Measurements from ENCODE around the gene EGFR.

EGFR gene

DNA sequence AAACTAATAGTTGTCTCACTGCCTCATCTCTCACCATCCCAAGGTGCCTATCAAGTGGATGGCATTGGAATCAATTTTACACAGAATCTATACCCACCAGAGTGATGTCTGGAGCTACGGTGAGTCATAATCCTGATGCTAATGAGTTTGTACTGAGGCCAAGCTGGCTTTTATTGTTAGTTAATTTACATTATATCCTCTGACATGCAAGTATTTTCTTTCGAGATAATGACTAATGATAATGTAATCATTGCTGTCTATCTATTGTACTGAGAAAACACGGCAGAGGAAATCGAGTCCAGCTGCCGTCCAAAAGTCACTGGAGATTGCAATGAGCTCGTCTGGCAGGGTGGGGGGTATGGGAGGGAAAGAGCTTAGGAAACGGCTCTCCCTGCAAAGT is 173.9 kb downstream of the EGFR start:
- Histone ChIP-seq H3K4me2 (ENCODE audit: low read length) (no peak overlapping the region), H3K27me3 (ENCODE audit: control insufficient read depth, low read length) (no peaks in the 10 kb centered on the region), H3K79me2 (ENCODE audit: control insufficient read depth, low read length) (no peaks in the 10 kb centered on the region), H3K4me1 (ENCODE audit: control insufficient read depth, low read length) (no peaks in the 10 kb centered on the region), H3F3A (ENCODE audit: control insufficient read depth, insufficient read depth) (no peaks in the 10 kb centered on the region), H3K27ac (ENCODE audit: low read depth, low read length) (no peak overlapping the region), H3K9me3 (ENCODE audit: control insufficient read depth, insufficient read depth, low read length) (no peaks in the 10 kb centered on the region), H4K20me1 (ENCODE audit: control insufficient read depth, insufficient read depth, low read depth, low read length) (no peaks in the 10 kb centered on the region), H3K4me3 (ENCODE audit: low read length) (no peak overlapping the region), H3K9me2 (replicated peaks; ENCODE audit: control insufficient read depth, low read length) (no peaks in the 10 kb centered on the region), H3K36me3 (ENCODE audit: control insufficient read depth, low read length) (no peaks in the 10 kb centered on the region)
- TF ChIP-seq EZH2phosphoT487 (IDR thresholded peaks at IDR 0.05; ENCODE audit: borderline replicate concordance, low read length), result no peak
- TF ChIP-seq, protein P1, sequence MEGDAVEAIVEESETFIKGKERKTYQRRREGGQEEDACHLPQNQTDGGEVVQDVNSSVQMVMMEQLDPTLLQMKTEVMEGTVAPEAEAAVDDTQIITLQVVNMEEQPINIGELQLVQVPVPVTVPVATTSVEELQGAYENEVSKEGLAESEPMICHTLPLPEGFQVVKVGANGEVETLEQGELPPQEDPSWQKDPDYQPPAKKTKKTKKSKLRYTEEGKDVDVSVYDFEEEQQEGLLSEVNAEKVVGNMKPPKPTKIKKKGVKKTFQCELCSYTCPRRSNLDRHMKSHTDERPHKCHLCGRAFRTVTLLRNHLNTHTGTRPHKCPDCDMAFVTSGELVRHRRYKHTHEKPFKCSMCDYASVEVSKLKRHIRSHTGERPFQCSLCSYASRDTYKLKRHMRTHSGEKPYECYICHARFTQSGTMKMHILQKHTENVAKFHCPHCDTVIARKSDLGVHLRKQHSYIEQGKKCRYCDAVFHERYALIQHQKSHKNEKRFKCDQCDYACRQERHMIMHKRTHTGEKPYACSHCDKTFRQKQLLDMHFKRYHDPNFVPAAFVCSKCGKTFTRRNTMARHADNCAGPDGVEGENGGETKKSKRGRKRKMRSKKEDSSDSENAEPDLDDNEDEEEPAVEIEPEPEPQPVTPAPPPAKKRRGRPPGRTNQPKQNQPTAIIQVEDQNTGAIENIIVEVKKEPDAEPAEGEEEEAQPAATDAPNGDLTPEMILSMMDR (IDR thresholded peaks at IDR 0.05; ENCODE audit: low read depth, low read length, poor library complexity, severe bottlenecking), result no peak

DNA sequence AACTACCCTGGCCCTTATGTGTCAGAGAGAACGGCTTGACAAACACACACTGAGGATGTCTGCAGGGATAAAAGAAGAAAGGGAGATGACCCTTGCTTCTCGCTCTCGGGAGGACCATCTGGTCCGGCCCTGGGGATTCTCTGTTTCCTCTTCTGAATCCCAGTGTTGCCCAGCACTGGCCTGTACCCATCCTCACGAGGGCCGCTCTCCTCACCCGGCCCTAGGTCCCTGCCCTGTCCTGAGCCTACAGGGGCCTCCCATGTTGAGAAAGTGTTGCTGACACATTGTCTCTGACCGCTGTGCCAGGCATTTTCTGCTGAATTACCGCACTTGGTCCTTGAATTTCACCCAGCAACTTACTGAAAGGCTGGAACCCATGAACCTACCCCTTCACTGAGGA is 174.4 kb downstream of the EGFR start:
- Histone ChIP-seq H3K79me2 (ENCODE audit: control insufficient read depth, low read length) (no peaks in the 10 kb centered on the region), H3F3A (ENCODE audit: control insufficient read depth, insufficient read depth) (no peaks in the 10 kb centered on the region), H3K9me2 (replicated peaks; ENCODE audit: control insufficient read depth, low read length) (no peaks in the 10 kb centered on the region), H4K20me1 (ENCODE audit: control insufficient read depth, insufficient read depth, low read depth, low read length) (no peaks in the 10 kb centered on the region), H3K36me3 (ENCODE audit: control insufficient read depth, low read length) (no peaks in the 10 kb centered on the region), H3K4me2 (ENCODE audit: low read length) (no peak overlapping the region), H3K27ac (ENCODE audit: low read depth, low read length) (no peak overlapping the region), H3K4me1 (ENCODE audit: control insufficient read depth, low read length) (no peaks in the 10 kb centered on the region), H3K9me3 (ENCODE audit: control insufficient read depth, insufficient read depth, low read length) (no peaks in the 10 kb centered on the region), H3K4me3 (ENCODE audit: low read length) (no peak overlapping the region), H3K27me3 (ENCODE audit: control insufficient read depth, low read length) (no peaks in the 10 kb centered on the region)
- TF ChIP-seq, protein P1 (IDR thresholded peaks at IDR 0.05; ENCODE audit: low read depth, low read length, poor library complexity, severe bottlenecking), result no peak
- TF ChIP-seq EZH2phosphoT487 (IDR thresholded peaks at IDR 0.05; ENCODE audit: borderline replicate concordance, low read length), result no peak

DNA sequence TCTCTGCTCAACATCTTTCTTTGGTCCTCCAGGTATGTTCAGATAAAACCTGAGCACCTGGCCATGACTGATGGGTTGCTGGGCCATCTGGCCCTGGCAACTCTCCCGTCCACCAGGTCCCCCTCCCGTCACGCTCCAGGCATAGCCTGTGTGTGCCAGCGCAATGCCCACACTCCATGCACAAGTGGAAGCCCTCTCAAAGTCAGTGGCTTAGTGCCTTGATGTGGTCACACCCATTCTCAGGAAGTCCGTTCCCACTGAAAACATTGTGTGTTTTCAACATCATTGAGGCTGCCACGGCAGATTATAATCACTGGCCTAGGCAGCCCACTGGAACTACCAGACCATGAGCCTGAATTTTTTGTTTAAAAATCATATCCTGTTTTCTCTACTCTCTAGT is 175.7 kb downstream of the EGFR start:
- Histone ChIP-seq H3K4me3 (ENCODE audit: low read length) (no peak overlapping the region), H3F3A (ENCODE audit: control insufficient read depth, insufficient read depth) (no peaks in the 10 kb centered on the region), H3K27ac (ENCODE audit: low read depth, low read length) (no peak overlapping the region), H3K36me3 (ENCODE audit: control insufficient read depth, low read length) (no peaks in the 10 kb centered on the region), H3K4me1 (ENCODE audit: control insufficient read depth, low read length) (no peaks in the 10 kb centered on the region), H3K27me3 (ENCODE audit: control insufficient read depth, low read length) (no peaks in the 10 kb centered on the region), H3K79me2 (ENCODE audit: control insufficient read depth, low read length) (no peaks in the 10 kb centered on the region), H3K4me2 (ENCODE audit: low read length) (no peak overlapping the region), H4K20me1 (ENCODE audit: control insufficient read depth, insufficient read depth, low read depth, low read length) (no peaks in the 10 kb centered on the region), H3K9me3 (ENCODE audit: control insufficient read depth, insufficient read depth, low read length) (no peaks in the 10 kb centered on the region), H3K9me2 (replicated peaks; ENCODE audit: control insufficient read depth, low read length) (no peaks in the 10 kb centered on the region)
- TF ChIP-seq, protein P1 (IDR thresholded peaks at IDR 0.05; ENCODE audit: low read depth, low read length, poor library complexity, severe bottlenecking), result no peak
- no peak for TF ChIP-seq EZH2phosphoT487 (IDR thresholded peaks at IDR 0.05; ENCODE audit: borderline replicate concordance, low read length)
